Ureter (tissue), 1 donor: ENCODE results near the gene OBSCN. TPM values are rescaled to one million over a fixed set of nuclear protein-coding genes. Genes with fewer than 3 reads are reported as not detected.

Source experiments
- DNase-seq: peaks from one replicate; pipeline ENCODE4 v3.0.0-alpha.2; 2020; ENCODE audit warnings: low spot score
- total RNA-seq: library from RNA; stranded (reverse); gene quantifications from one replicate; pipeline ENCODE4 v1.2.4, GENCODE V29; 2023
- donor health status: DM: yes; HTN: yes; CAD: no.

Gene OBSCN
- total RNA-seq, 1 donor from 2014 or later, result 42.2 TPM

- peak; percentile 94 for DNase-seq
Measured at GRCh38 chr1:228275430-228276173, 67.8 kb downstream of the OBSCN start.

DNA sequence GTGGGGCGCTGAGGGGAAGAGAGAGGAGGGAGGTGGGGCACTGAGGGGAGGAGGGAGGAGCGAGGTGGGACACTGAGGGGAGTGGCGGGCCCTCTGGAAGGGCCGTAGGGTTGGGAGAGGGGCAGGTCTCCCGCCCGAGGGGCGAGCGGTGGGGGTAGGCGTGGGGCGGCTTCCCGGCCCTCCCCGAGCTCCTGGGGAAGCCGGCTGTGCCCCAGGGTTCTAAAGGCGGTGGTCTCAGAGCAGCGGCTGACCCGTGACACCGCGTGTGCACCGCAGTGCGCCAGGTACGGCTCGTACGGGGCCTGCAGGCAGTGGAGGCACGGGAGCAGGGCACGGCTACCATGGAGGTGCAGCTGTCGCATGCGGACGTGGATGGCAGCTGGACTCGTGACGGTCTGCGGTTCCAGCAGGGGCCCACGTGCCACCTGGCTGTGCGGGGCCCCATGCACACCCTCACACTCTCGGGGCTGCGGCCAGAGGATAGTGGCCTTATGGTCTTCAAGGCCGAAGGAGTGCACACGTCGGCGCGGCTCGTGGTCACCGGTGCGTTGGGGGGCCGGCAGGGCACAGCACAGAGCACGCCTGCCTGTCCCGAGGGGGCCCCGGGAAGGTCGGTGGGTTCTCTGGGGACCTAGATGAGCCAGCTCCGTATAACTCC, 68.5 kb downstream of the OBSCN start:
- peak; percentile 40 for DNase-seq

DNA sequence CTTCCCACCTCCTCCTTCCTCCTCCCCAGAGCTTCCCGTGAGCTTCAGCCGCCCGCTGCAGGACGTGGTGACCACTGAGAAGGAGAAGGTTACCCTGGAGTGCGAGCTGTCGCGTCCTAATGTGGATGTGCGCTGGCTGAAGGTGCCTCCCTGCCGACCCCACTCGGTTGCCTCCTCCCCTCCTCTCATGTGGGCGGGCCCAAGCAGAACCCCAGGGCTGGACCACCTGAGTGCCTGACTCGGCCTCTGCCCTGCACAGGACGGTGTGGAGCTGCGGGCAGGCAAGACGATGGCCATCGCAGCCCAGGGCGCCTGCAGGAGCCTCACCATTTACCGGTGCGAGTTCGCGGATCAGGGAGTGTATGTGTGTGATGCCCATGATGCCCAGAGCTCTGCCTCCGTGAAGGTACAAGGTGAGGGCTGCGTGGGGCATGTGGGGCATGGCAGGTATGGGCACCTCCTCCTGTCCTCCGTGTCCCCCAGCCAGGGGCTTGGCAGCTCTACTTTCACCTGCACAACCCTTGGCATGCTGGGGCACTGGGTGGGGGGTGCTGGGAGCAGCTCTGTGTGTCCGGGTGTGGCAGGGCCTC, 69.2 kb downstream of the OBSCN start:
- DNase-seq, result peak; percentile 43

GRCh38 chr1:228277491-228278431, 69.9 kb downstream of the OBSCN start:
- no peak for DNase-seq

- no peak for DNase-seq
Measured at GRCh38 chr1:228278432-228278941, 70.6 kb downstream of the OBSCN start.

DNA sequence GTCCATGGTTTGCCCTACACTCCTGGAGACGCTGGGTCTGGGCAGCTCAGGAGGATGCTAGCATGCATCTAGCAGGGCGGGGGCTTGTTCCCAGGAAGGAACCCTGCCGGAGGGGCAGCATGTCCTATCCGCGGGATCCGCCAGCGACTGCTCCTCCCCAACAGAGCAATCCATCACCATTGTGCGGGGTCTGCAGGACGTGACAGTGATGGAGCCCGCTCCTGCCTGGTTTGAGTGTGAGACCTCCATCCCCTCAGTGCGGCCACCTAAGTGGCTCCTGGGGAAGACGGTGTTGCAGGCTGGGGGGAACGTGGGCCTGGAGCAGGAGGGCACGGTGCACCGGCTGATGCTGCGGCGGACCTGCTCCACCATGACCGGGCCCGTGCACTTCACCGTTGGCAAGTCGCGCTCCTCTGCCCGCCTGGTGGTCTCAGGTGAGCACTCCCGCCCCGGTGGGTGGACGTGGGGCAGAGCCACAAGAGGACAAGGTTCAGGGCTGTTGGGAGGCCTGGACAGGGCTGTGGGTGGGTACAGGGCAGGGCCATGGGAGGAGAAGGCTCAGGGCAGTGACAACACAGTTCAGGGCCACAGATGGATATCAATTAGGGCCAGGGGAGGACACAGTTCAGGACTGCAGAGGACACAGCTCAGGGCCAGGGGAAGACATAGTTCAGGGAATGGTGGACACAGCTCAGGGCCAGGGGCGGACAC, 71.3 kb downstream of the OBSCN start:
- DNase-seq, result peak; percentile 39

- no peak for DNase-seq
Measured at GRCh38 chr1:228279722-228280105, 71.9 kb downstream of the OBSCN start.

- no peak for DNase-seq
Measured at GRCh38 chr1:228280106-228280901, 72.5 kb downstream of the OBSCN start.

- DNase-seq, result no peak
Measured at GRCh38 chr1:228280961-228281591, 73.2 kb downstream of the OBSCN start.

DNA sequence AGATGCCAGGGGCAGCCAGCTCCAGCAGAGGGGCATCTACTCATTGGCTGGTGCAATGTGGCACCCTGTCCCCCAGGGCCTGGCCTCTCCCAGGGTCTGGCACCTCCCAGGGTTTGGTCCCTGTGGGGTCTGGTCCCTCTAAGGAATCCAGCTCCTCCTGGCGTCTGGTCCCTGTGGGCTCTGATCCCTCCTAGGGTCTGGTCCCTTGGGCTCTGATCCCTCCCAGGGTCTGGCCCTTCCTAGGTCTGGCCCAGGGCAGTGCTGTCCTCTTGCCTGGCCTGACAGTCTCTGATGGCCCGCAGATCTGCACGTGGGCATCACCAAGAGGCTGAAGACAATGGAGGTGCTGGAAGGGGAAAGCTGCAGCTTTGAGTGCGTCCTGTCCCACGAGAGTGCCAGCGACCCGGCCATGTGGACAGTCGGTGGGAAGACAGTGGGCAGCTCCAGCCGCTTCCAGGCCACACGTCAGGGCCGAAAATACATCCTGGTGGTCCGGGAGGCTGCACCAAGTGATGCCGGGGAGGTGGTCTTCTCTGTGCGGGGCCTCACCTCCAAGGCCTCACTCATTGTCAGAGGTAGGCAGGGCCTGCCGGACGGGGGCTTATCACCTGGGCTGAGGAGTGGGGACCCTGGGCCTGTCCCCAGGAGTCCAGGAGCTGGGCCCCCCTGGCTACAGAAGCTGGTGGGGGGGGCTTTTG, 73.9 kb downstream of the OBSCN start:
- DNase-seq, result no peak

- no peak for DNase-seq
Measured at GRCh38 chr1:228282329-228283042, 74.6 kb downstream of the OBSCN start.

DNA sequence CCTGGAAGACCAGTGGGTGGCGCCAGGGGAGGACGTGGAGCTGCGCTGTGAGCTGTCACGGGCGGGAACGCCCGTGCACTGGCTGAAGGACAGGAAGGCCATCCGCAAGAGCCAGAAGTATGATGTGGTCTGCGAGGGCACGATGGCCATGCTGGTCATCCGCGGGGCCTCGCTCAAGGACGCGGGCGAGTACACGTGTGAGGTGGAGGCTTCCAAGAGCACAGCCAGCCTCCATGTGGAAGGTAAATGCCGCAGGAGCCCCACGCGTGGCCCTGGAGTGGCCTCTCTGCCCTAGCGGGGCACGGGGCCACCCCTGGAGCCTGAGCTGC, 75.2 kb downstream of the OBSCN start:
- DNase-seq, result no peak

DNA sequence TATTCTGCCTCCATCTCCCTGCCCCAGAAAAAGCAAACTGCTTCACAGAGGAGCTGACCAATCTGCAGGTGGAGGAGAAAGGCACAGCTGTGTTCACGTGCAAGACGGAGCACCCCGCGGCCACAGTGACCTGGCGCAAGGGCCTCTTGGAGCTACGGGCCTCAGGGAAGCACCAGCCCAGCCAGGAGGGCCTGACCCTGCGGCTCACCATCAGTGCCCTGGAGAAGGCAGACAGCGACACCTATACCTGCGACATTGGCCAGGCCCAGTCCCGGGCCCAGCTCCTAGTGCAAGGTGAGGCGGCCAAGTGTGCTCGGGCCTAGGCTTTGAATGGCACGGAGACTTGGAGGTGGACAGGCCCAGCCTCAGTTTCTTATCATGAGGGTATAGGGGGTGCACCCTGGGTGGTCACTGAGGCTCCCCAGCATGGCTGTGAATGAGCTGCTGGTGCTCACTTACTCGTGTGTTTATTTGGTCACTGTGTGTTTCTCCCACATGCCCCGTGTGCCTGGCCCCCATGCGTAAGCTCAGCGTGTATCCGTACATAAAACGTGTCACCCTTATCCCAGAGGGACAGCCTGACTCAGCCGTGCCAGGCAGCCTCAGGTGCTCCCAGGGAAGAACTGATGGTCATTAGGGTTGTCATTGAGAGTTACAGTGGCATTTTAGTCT, 75.8 kb downstream of the OBSCN start:
- DNase-seq, result no peak

DNA sequence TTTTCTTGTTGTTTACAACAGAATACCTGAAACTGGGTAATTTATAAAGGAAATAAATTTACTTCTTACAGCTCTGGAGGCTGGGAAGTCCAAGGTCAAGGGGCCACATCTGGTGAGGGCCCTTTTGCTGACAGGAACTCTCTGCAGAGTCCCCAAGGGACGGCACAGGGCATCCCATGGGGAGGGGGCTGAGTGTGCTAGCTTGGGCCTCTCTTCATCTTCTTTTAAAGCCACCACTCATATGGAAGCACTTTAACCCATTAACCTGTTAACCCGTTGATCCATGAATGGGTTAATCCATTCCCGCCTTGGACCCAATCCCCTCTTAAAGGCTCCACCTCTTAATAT, 76.3 kb downstream of the OBSCN start:
- DNase-seq, result no peak

GRCh38 chr1:228284521-228284920, 76.7 kb downstream of the OBSCN start:
- DNase-seq, result no peak

GRCh38 chr1:228285661-228286504, 78.0 kb downstream of the OBSCN start:
- no peak for DNase-seq
